NCI-H128 (cell line): ENCODE measurements around the gene LZTR1.
"Not testable (repeated sequence)": the region's sequence is repeated elsewhere in the genome, so short reads cannot be mapped to it uniquely, and the experiment has no call there.

Experiments used
- DNase-seq: peaks from one replicate; lab custom pipeline; 2025; ENCODE audit not compliant: unreplicated experiment; lab: John Stamatoyannopoulos, UW

Gene LZTR1

DNA sequence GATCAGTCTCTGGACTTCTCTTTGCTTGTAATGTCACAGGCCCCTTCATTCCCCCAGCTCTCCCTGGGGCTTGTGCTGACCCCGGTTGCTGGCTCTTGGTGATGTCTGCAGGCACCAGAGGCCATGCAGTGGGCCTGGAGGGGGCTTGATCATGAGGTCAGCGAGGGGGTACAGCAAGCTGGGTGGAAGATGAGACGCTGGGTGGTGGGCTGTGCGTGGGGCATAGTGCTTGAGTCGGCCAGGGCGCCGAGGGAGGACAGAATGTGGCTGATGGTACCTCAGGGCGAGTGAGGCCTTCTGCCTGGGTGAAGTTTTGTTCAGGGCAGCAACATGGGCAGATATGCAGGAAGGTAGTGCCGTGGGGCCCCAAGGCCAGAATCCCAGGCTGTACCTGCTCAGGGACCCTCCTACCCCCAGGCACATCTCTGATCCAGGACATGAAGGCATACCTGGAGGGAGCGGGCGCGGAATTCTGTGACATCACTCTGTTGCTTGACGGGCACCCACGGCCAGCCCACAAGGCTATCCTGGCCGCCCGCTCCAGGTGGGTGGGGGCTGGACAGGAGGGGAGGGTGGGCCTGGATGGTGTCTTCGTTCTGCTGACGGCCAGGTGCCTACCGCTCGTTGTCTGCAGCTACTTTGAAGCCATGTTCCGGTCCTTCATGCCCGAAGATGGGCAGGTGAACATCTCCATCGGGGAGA lies 13.4 kb downstream of the LZTR1 start:
- DNase-seq, result no peak

DNA sequence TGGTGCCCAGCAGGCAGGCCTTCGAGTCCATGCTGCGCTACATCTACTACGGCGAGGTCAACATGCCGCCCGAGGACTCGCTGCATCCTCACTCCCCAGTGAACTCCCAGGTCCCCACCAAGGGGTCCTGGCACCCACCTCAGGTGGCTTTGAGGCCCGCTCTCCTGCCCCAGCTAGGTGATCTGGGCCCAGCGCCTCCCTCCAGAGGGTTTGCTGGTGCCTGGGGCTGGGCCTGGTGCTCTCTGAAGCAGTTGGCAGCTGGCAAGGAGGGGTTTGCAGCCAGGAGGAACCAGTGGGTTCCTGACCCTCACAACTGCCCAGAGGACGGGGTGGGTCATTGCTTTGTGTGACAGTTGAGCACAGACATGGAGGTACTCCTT lies 13.9 kb downstream of the LZTR1 start:
- no peak for DNase-seq

DNA sequence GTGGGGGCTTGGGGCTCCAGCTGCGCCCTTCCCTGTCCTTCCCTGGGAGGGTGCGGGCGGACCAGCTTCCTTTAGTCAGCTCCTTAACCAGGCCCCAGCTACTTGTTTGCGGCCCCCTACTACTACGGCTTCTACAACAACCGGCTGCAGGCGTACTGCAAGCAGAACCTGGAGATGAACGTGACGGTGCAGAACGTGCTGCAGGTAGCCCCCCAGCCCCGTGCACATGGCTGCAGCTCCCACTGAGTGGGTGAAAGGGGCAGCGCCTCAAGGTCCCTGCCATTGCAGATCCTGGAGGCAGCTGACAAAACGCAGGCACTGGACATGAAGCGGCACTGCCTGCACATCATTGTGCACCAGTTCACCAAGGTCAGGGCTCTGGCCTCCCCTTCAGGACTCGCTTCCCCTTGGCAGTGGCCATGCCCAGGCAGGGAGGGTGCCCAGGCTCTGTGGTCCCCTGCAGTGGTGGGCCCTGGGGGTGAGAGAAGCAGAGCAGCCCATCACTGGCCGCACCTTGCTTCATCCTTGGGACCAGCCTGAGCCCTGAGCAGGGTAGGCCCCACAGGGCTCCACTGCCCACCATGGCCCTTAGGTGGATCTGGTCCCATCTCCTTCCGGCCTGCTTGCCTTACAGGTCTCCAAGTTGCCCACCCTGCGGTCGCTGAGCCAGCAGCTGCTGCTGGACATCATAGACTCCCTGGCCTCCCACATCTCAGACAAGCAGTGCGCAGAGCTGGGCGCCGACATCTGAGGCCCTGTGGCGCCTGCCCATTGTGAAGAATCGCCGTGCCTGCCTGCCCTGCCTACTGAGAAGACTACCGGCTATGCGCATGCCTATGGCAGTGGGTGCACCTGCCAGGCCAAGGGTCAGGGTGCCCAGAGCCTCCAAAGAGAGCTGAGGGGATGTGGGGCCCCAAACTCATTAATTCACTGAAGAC lies 14.8 kb downstream of the LZTR1 start:
- DNase-seq, result no peak

DNA sequence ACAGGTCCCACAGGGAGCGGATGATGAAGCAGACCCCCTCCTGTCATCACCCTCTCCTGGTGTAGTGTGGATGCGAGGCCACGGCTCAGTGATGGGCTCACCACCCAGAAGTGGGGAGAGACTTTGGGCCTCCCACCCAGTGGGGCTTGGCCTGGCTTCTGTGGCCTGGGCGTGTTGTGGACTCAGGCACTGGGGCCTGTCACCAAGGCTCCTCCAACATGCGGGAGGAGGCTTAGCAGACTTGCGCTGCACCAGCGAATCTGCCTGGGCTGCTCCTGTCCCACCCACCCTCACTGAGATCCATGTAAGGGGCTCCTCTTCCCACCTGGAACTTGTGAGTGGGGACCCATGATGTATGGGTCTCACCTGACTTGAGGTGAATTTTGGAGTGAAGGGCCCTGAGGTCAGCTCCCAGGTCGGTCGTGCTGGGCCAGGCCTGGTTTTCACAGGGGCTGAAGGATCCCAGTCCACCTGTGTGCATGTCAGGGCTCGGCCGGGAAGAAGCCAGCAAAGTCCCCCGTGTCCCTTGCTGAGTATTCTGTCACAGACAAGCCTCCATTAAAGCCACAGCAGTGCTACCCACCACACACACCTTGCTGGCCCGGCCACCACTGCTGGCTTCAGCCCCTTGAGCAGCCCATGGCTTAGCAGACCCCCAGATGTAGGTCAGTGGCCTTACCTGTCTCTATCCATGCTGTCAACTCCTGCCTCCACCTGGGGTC lies 15.6 kb downstream of the LZTR1 start:
- DNase-seq, result no peak

DNA sequence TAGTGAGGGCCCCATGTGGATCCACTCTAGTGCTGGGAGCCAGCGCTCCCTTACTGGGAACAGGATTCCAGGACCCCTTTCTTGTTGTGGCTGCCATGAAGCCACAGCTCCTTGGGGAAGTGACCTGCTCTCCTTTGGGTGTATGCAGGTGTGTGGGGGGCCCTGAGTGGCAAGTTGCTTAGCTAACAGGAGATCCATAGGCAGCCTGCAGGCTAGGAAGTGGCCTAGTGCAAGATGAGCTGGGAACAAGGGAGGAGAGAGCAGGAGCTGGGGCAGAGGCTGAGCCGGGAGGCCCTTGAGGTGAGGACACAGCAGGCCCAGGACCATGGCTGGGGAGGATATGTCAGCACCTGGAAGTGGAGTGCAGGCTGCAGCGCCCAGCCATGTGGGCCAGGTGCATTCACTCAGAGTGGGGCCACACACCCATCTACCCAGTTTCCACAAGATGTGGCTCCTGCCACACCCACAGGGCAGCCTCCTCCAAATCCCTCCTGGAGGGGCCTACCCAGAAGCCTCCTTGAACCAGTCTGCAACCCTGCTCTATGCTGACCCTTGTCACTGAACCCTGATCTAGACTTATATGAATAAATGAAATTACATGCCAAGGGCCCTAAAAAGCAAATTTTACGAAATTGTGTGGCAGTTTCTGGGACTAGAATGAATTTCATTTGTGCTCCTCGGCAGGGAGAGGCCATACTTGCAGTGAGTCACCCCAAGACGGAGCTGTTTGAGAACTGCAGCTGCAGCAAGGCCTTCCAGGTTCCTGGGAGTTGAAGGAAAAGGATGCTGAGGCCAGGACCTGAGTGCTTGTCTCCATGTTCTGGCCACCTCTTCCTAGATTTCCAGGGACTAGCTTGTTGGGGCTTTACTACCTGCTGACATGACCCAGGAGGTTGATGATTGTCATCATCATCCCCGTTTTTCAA lies 16.6 kb downstream of the LZTR1 start:
- DNase-seq, result no peak

DNA sequence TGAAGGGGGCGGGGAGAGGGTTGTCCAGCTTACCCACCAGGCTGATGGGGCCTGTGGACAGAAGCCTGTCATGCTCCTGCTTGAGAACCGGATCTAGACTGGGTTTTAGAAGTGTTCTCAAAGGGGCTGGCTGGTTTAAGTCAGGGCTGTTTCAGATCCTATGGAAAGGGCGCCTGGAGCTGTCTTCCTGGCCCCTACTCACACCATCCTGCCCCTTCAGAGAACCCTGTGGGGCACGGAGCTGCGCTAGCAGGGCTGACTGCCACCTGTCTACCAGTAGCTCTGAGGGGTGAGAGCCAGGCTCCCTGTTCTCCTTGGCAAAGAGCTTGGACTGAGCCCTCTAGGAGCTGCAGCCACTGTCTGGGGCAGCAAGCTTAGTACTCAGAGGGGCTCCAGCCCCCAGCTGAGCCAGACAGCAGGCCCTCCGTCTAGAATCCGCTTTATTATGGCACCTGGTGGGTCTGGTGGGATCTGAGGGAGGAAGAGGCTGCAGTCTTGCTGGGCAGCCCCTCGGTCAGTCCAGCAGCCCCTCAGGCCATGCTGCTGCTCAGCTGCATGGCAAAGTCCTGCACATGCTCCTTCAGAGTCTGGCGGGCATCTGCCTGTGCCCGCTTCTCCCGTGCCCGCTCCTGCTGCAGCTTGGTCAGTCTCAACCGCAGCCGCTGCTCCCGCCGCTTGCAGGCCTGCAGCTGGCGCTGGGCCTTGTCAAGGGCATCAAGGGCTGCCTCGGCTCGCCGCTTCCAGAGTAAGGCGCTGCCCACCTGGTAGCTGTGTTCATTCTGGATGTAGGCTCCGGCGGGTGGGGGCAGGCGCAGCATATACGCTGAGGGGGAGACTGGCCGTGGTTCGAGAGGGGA lies 17.5 kb downstream of the LZTR1 start:
- DNase-seq, result no peak

DNA sequence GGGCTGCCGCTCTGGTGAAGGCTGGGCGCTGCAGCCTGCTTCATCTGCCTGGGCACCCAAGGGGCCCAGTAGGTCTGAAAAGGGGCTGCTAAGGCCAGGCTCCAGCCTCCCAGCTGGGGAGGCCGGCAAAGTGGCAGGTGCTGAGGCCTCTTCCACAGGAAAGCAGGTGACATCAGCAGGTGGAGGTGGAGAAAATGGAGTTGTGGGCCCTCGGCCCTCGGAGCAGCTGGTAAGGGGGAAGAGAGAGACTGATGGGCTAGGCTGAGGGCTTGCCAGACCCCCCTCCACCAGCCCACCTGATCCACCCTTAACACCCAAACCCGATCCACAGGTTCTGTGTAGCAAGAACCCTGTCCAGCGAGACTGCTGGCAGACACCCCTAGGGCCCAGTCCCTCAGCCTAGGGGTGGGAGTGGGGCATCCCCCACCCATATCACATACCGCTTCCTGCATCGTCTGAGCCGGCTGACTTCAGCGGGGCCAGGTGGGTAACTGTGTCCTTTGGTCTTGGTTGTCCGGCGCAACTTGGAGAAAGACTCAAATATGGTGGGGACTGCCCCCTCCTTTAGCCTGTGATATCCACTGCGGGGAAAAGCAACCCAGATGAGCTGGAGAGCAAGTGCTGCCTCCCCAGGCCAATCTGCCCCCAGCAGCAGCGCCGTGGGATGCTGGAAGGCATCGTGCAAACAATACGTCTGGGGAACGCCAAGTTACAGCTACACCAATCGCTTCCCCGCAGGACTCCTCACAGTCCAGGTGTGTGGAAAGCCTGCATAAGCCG lies 18.3 kb downstream of the LZTR1 start:
- no peak for DNase-seq

DNA sequence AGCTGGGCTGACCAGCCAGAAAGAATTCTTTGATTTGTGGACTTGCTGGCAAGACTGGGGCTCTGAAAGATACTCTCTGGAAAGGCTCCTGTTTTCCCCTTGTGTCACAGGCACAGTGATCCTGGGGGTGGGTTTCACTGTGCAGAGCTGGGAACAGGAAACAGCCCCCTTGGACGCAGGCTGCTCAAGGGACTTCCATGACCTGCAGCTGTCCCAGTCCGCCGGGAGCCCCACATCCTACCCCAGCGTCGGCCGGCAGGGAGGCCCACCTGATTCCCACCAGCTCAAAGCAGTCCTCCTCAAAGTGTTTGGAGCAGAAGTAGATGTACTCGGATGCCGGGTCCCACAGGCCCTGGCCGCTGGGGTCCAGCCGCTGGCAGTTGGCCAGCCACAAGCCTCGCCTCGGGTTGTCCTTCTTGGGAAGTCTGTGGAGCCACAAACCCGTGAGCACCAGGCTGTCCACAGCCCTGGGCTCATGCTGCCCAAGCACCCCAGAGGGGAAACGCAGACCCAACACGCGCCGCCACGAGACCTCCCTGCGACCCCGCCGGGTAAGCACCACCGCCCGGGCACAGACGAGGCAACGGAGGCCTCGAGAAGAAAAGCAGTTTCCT lies 19.0 kb downstream of the LZTR1 start:
- DNase-seq, result no peak

DNA sequence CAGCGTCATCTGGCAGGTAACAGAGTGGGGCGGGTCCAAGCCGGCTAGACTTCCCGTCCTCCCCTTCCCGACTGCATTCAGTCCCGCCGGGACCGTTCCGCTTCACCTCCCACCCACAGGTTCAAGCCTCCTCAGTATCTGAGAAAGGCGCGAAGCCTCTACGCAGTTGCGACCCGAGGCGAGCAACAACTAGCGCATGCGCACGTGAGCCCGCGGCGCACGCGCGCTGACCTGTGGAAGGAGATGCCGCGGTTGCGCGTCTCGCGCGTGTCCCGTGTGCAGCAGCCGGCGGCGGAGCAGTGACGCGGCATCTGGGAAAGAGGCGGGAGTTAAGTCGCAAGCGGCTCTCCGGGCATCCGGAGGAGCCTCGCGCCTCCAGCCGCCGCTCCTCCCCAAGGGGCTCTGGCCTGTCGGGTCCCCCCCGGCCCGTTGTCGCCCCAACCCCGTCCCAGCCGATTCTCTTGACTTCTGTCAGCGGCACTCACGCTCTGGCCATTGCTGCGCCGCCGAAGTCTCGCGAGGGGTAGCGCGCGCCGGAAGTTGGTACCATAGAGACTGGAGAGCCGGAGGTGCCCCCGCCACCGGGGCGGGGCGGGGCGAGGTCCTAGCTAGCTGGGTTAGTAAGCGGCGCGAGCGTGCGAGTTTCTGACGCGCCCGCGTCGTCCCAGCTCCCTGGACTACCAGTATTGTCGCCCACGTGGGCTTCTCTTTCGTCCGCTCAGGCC lies 19.7 kb downstream of the LZTR1 start, which contains the start of gene THAP7:
Gene THAP7 (minus strand): TSS at position 518 of the 725 bp plus-strand sequence. CDS start 207 bp downstream, at position 311.
- peak; percentile 81 for DNase-seq

DNA sequence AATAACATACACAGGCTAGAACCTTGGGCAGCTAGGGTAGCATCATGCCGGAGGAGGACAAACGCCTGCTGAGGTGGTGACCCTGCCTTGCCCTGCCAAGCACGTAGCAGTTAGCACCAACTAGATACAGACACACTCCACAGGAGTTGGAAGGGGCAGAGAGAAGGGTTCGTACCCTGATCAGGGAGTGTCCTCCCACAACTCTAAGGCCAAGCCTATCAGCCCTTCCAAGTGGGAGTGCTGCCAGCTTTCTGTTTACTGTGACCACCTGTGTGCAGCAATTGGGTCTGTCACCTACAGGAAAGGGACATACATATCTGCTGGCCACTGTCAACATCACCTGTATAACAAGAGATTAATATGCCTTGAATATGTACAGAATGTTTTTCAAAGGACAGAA lies 21.7 kb downstream of the LZTR1 start:
- no peak for DNase-seq

DNA sequence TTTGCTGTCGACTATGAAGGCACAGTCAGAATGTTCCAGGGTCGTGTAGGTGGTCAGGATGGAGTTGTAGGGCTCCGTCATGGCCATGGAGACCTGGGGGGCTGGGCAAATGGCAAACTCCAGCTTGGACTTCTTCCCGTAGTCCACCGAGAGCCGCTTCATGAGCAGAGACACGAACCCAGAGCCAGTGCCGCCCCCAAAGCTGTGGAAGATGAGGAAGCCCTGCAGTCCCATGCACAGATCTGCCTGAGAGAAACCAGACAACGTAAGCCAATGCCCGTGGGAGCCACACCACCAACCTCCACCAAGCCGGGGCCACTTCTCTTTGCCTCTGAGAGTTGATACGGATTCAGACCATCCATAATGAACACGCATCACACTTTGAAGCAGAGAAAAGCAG lies 27.1 kb downstream of the LZTR1 start:
- not testable (repeated sequence) for DNase-seq

DNA sequence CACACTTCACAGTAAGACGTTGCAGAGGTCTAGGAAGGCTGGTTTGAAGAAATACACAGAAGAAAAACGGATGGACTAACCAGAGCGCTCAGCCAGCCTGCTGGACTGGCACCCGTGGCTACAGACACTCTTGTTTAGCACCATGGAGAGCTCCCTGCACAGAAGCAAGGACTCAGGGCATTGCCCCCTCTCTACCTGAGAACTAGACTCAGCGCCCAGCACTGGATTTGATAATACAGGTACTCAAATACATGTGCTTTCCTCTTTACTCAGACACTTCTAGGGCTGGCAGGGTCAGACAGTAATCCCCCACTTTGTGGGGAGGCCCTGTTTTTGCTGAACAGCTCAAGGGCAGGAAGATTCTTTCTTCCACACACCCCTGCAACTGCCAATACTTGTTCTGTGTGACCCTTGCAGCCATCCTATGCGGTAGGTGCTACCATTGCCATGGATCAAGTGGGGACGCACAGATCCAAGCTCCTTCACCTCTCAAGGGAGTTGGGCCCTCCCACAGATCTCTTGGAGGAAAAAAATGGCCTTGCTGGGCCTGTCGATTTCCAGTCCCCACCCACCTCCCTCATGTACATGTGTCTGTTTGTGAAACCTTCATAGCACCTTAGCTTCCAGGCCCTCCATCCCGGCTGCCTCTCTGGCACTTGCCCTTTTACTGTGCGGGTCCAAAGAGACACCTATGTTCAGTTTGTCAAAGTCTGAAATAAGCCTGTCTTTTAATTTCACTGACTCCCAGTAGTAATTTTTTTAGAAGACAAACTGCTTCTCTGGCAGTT lies 27.7 kb downstream of the LZTR1 start:
- DNase-seq, result no peak

DNA sequence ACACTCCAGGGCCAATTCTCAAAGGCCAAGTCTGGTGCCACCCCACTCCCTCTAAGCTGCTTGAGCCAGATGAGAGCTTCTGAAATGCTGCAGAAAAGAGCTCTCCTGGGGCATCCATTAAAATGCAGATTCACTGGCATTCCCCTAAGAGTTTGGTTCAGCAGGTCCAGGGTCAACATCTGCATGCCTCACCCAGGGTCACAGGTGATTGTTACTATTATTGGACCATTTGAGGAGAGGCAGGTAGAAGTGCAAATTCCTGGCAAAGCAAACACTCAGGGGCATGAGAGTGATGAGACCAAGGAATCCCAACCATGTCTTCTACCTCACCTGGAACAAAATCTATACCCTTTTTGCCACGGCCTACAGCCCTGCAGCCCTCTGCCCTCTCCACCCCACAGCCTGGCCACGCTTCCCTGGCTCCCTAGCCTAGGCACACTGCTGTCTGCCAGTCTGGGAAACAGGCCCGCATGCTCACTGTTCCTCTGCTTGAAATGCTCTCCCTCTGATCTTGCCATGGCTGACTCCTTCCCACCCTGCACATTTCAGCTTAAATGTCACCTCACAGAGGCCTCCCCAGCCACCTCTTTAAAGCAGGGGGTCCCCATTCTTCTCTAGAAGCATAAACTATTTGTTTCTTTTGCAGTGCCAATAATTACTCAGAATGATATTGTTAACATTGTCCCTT lies 28.5 kb downstream of the LZTR1 start:
- DNase-seq, result no peak

DNA sequence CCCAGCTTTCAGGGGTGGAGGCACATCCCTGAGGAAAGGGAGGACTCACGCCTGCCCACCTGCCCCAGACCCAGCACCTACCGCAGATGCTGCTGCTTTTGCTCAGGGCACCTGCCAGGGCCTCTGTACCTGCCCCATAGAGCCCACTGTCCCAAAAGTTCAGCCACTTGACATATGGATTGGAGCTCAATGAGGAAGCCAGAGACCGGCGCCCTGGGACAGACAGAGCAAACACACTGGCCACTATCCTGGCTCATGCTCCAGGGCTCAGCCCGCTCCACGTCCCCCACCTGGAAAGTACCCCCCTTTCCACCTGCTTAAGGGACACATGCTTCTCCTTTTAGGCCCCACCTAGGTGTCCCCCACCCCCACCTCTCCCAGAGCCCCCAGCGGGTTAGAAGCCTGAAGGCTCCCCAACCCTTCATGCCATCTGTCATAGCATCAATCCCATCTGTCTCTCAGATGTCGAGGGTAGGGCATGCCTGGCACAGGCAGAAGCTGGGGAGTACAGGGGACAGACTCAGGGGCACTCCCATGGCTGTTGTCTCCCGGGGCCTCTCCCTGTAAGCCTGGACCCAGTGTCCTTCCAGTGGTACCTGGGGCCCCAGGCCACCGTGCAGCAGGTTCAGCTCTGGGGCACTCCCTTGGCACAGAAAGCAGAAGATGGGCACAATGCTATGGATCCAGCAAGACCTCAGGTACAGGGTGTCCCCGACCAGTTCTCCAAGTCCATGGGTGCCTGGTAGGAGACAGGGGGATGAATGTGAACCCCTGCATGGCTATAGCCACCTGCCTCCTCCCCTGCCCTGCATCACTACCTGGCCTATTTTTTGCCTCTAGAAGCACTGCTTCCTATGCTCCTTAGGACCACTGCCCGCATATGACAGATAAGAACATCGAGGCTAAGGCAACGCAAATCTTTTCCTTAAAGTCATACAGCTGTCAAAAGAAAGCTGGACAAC lies 30.6 kb downstream of the LZTR1 start:
- no peak for DNase-seq

DNA sequence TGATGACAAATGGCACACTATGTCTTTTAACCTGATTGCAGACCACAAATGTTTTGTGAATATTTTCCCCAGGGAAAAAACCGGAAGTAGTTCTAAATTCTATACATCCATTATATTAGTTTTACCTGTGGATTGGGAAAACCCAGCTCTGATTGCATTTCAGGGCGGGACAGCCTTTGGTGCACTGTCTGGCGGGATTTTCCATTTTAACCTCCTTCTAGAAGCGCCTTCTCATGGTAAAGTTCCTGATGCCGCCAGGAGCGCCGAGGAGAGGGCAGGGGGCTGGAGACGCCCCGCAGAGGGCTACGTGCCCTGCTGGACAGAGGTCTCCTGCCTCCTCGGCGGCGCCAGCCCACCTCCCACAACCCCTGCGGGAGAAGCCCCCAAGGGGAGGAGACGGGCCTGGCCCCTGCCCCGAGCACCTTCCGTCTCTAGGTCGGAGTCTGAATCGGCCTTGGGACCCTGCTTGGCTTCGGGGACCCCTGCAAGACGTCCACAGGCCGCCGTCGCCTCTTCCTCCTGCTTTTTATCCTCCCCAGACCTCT lies 31.6 kb downstream of the LZTR1 start:
- DNase-seq, result no peak
